SK-N-SH (cell line): ENCODE measurements around the gene FRAT2. TPM values are rescaled to one million over a fixed set of nuclear protein-coding genes. Genes with fewer than 3 reads are reported as not detected.

ENCODE experiments used
- CTCF ChIA-PET: fragments of 300-600, 350-600 bp; formaldehyde crosslinking; extraction: SDS; loops from one replicate; lab custom pipeline; 2021; lab: Yijun Ruan, JAX
- POLR2A ChIA-PET: fragments of 350-600 bp; sonication (Branson Sonifier 250); formaldehyde crosslinking; extraction: SDS; loops from one replicate; lab custom pipeline; 2020; ENCODE audit warnings: antibody characterized with exemption, inconsistent platforms; lab: Yijun Ruan, JAX
- DNase-seq: peaks from one replicate; pipeline ENCODE4 v3.0.0; 2012
- H2AFZ ChIP-seq: fragments of 200-600 bp; sonication (generic); 2 replicates; pipeline ENCODE4 v1.8.1; 2016; ENCODE audit warnings: antibody characterized with exemption, mild to moderate bottlenecking, low read depth
- H3F3A ChIP-seq: fragments of 200-600 bp; sonication (generic); replicated peaks from 2 replicates; pipeline ENCODE3; 2016; ENCODE audit warnings: antibody characterized with exemption, mild to moderate bottlenecking; ENCODE audit not compliant: insufficient read depth
- H3K27ac ChIP-seq, 2 experiments: fragments of 200-500 bp in 1 of 2; fragments of 200-600 bp in 1 of 2; sonication (Bioruptor generic) in 1 of 2; sonication (generic), shearing (Covaris generic) in 1 of 2; 2 replicates each; pipeline versions ENCODE4 v1.5.1 to v1.6.1; 2014 to 2016; ENCODE audit warnings: low read depth in 2 of 2, inconsistent platforms in 1 of 2, low read length in 1 of 2, mild to moderate bottlenecking in 1 of 2, mixed read lengths in 1 of 2
- H3K27me3 ChIP-seq: fragments of 200-600 bp; sonication (generic), shearing (Covaris generic); 2 replicates; pipeline ENCODE4 v1.6.1; 2016; ENCODE audit warnings: mixed run types; ENCODE audit not compliant: insufficient read depth
- H3K36me3 ChIP-seq, 2 experiments: fragments of 200-500 bp in 1 of 2; fragments of 200-600 bp in 1 of 2; sonication (Bioruptor generic) in 1 of 2; sonication (generic) in 1 of 2; replicated peaks in 1 of 2; 2 replicates each; pipeline versions ENCODE3 to v1.5.1; 2014 to 2016; ENCODE audit warnings: low read length in 1 of 2, mild to moderate bottlenecking in 1 of 2; ENCODE audit not compliant: insufficient read depth in 2 of 2, control insufficient read depth in 1 of 2
- H3K4me1 ChIP-seq, 2 experiments: fragments of 200-500 bp in 1 of 2; fragments of 200-600 bp in 1 of 2; sonication (Bioruptor generic) in 1 of 2; sonication (generic), shearing (Covaris generic) in 1 of 2; 2 replicates each; pipeline versions ENCODE4 v1.5.1 to v1.6.1; 2014 to 2016; ENCODE audit warnings: low read depth in 1 of 2, low read length in 1 of 2, mixed run types in 1 of 2; ENCODE audit not compliant: insufficient read depth in 2 of 2, control insufficient read depth in 1 of 2
- H3K4me2 ChIP-seq: fragments of 200-600 bp; sonication (generic), shearing (Covaris generic); 2 replicates; pipeline ENCODE4 v1.6.1; 2017; ENCODE audit warnings: mixed run types
- H3K4me3 ChIP-seq, 2 experiments: fragments of 200-500 bp in 1 of 2; fragments of 200-600 bp in 1 of 2; sonication (Bioruptor generic) in 1 of 2; sonication (generic), shearing (Covaris generic) in 1 of 2; 2 replicates each; pipeline versions ENCODE4 v1.5.1 to v1.8.1; 2014 to 2016; ENCODE audit warnings: low read depth in 2 of 2, inconsistent platforms in 1 of 2, low read length in 1 of 2, mild to moderate bottlenecking in 1 of 2, mixed read lengths in 1 of 2, moderate library complexity in 1 of 2
- H3K79me2 ChIP-seq: fragments of 200-600 bp; sonication (generic); 2 replicates; pipeline ENCODE4 v1.8.1; 2017; ENCODE audit warnings: mild to moderate bottlenecking; ENCODE audit not compliant: insufficient read depth
- H3K9ac ChIP-seq: fragments of 200-600 bp; sonication (generic); 2 replicates; pipeline ENCODE4 v1.6.1; 2017; ENCODE audit warnings: mixed run types
- H3K9me2 ChIP-seq: fragments of 200-600 bp; sonication (generic); 2 replicates; pipeline ENCODE4 v1.6.1; 2017; ENCODE audit warnings: mixed run types
- H3K9me3 ChIP-seq: fragments of 200-600 bp; sonication (generic); 2 replicates; pipeline ENCODE4 v1.6.1; 2017; ENCODE audit warnings: mixed run types, mild to moderate bottlenecking, moderate library complexity
- H4K20me1 ChIP-seq: fragments of 200-600 bp; sonication (generic); 2 replicates; pipeline ENCODE4 v1.6.1; 2017; ENCODE audit warnings: mild to moderate bottlenecking, mixed run types; ENCODE audit not compliant: insufficient read depth
- CTCF ChIP-seq: fragments of 200-600 bp; sonication (generic); IDR thresholded peaks from 2 replicates; pipeline ENCODE4 v1.6.1; 2017; ENCODE audit warnings: antibody characterized with exemption, mild to moderate bottlenecking, moderate library complexity
- FOSL2 ChIP-seq: IDR thresholded peaks from 2 replicates; pipeline ENCODE4 v1.4.0; 2012; ENCODE audit warnings: low read depth, mild to moderate bottlenecking, moderate library complexity, borderline replicate concordance
- FOXJ3 ChIP-seq: sonication (generic); formaldehyde crosslinking; IDR thresholded peaks from 2 replicates; pipeline ENCODE4 v1.5.1; 2020; ENCODE audit warnings: mild to moderate bottlenecking, missing genetic modification reagents
- GATA2 ChIP-seq: sonication (generic); formaldehyde crosslinking; IDR thresholded peaks from 2 replicates; pipeline ENCODE4 v1.5.0; 2020; ENCODE audit warnings: mild to moderate bottlenecking, missing genetic modification reagents
- MEF2A ChIP-seq: IDR thresholded peaks from 2 replicates; pipeline ENCODE4 v1.4.0; 2012; ENCODE audit warnings: low read depth, borderline replicate concordance
- MXI1 ChIP-seq: IDR thresholded peaks from 2 replicates; pipeline ENCODE4 v1.6.1; 2012; ENCODE audit warnings: mild to moderate bottlenecking, low read depth, low read length, improper control_type of control experiment
- PBX3 ChIP-seq: IDR thresholded peaks from 2 replicates; pipeline ENCODE4; 2012
- POLR2AphosphoS5 ChIP-seq: IDR thresholded peaks from 2 replicates; pipeline ENCODE4 v1.6.1; 2012; ENCODE audit warnings: low read depth, low read length
- RAD21 ChIP-seq: IDR thresholded peaks from 2 replicates; pipeline ENCODE4 v1.6.1; 2012; ENCODE audit warnings: mild to moderate bottlenecking, low read length
- SIN3A ChIP-seq: IDR thresholded peaks from 2 replicates; pipeline ENCODE4 v1.6.1; 2012; ENCODE audit warnings: low read depth, mild to moderate bottlenecking, low read length, moderate library complexity, borderline replicate concordance
- SMC3 ChIP-seq: IDR thresholded peaks from 2 replicates; pipeline ENCODE4 v1.6.1; 2012; ENCODE audit warnings: low read depth, low read length, improper control_type of control experiment
- TAF1 ChIP-seq: IDR thresholded peaks from 2 replicates; pipeline ENCODE4 v1.6.1; 2012; ENCODE audit warnings: low read depth, mild to moderate bottlenecking, low read length, moderate library complexity, borderline replicate concordance
- TEAD4 ChIP-seq: IDR thresholded peaks from 2 replicates; pipeline ENCODE4 v1.4.0; 2012; ENCODE audit warnings: mild to moderate bottlenecking, borderline replicate concordance; ENCODE audit not compliant: insufficient read depth
- WGBS: methylation state at CpG from one replicate; pipeline ENCODE4 v1.1.6; 2017; ENCODE audit warnings: low lambda C conversion rate; 5-methylcytosine and 5-hydroxymethylcytosine counted together
- polyA plus RNA-seq, 3 experiments: library from polyadenylated mRNA; depleted of rRNA; stranded (reverse); fragments of >200 nt; gene quantifications; 2 replicates each; pipeline ENCODE4 v1.2.3, GENCODE V29; 2012
- TF ChIP-seq, protein P1 (sequence below): fragments of 150-350 bp; IDR thresholded peaks from 2 replicates; pipeline ENCODE4 v1.6.1; 2016; ENCODE audit warnings: mild to moderate bottlenecking, low read depth, low read length

FRAT2 gene
- polyA plus RNA-seq, 1 of the 3 experiments (the other 2 are of a cell fraction) = 2.4 TPM

GRCh38 chr10:97356318-97356914, 21.9 kb upstream of the FRAT2 start:
- Histone ChIP-seq H4K20me1 (no peaks in the 10 kb centered on the region), H3K9me2 (no peaks in the 10 kb centered on the region), H3F3A (peaks cover 4% of the 10 kb centered on the region), H3K79me2 (no peaks in the 10 kb centered on the region), H3K9me3 (no peaks in the 10 kb centered on the region), H3K27me3 (no peaks in the 10 kb centered on the region), H3K27ac (no peak overlapping the region; a peak in 1 of 4 replicates), H2AFZ (no peak overlapping the region), H3K4me3 (no peak overlapping the region), H3K9ac (no peak overlapping the region), H3K4me2 (no peak overlapping the region), H3K4me1 (peaks cover 0 to 6% of the 10 kb centered on the region in 2 experiments; a peak in 1 of 4 replicates), H3K36me3 (peaks cover 15 to 56% of the 10 kb centered on the region in 2 experiments)
- CTCF ChIA-PET = interaction anchor here (0.8 to 3.4 kb wide), 4 partner anchors 16 to 98 kb away, joined by 3 to 21 read pairs (median 4); no protein-coding TSS in a partner anchor
- no peak for DNase-seq
- POLR2A ChIA-PET = interaction anchor here (1.1 kb wide), 1 partner anchor 97 kb away, joined by 3 read pairs; no protein-coding TSS in a partner anchor
- TF ChIP-seq FOSL2 (no peak), POLR2AphosphoS5 (no peak), RAD21 (no peak), MXI1 (peak; percentile 49; the same call in 1 of the 2 replicates)
- 59% methylated on average over 3 of the region's 6 CpGs for WGBS

DNA sequence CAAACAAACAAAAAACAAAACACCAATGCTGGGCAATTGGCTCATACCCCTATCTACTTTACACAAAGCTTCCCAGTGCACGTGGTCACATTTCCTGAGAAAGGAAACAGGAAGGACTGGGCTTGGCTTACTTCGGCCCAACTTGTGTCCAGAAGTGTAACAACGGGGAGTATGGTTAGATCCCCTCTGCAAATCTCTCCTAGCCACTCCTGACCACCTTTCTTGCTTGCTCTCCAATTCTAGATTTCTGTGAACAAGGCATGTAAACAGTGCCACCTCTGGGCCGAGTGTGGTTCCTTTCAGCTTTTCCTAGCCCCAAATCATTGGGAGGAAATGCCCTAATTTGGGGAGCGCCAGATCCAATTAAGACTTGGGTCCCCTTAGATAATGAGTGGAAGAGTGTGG, 21.0 kb upstream of the FRAT2 start:
- H3K36me3 ChIP-seq = peaks cover 17 to 47% of the 10 kb centered on the region in 2 experiments
- CTCF ChIA-PET = interaction anchor here (1.2 to 3.4 kb wide), 2 partner anchors 15 to 77 kb away, joined by 4 to 21 read pairs; no protein-coding TSS in a partner anchor
- no peak for DNase-seq

More for the DNA sequence above, 21.0 kb upstream of the FRAT2 start:
- peaks cover 4% of the 10 kb centered on the region for H3F3A ChIP-seq
- POLR2A ChIA-PET = no interaction called here
- H3K27ac ChIP-seq = no peak overlapping the region
- H3K4me3 ChIP-seq = no peak overlapping the region
- H2AFZ ChIP-seq = no peak overlapping the region
- H4K20me1 ChIP-seq = no peaks in the 10 kb centered on the region
- H3K9ac ChIP-seq = no peak overlapping the region
- no peaks in the 10 kb centered on the region for H3K79me2 ChIP-seq
- no peaks in the 10 kb centered on the region for H3K9me2 ChIP-seq
- peaks cover 0 to 6% of the 10 kb centered on the region in 2 experiments; a peak in 1 of 4 replicates for H3K4me1 ChIP-seq
- peak; percentile 43 for TF ChIP-seq CTCF
- no peak for TF ChIP-seq TEAD4
- peak; percentile 59 for TF ChIP-seq RAD21
- no peak for TF ChIP-seq FOXJ3 (CRISPR knock-in tag)
- TF ChIP-seq, protein P1, sequence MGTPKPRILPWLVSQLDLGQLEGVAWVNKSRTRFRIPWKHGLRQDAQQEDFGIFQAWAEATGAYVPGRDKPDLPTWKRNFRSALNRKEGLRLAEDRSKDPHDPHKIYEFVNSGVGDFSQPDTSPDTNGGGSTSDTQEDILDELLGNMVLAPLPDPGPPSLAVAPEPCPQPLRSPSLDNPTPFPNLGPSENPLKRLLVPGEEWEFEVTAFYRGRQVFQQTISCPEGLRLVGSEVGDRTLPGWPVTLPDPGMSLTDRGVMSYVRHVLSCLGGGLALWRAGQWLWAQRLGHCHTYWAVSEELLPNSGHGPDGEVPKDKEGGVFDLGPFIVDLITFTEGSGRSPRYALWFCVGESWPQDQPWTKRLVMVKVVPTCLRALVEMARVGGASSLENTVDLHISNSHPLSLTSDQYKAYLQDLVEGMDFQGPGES = no peak
- peak; percentile 17; the same call in 1 of the 2 replicates for TF ChIP-seq SMC3
- no peak for TF ChIP-seq TAF1
- TF ChIP-seq MEF2A = no peak
- TF ChIP-seq PBX3 = no peak
- TF ChIP-seq GATA2 (CRISPR knock-in tag) = no peak
- no peak for TF ChIP-seq SIN3A
- no peak overlapping the region for H3K4me2 ChIP-seq
- 99% methylated on average over 5 of the region's 5 CpGs for WGBS
- H3K27me3 ChIP-seq = no peaks in the 10 kb centered on the region
- H3K9me3 ChIP-seq = no peaks in the 10 kb centered on the region
